Measurements from ENCODE around the gene ZNF831.

ZNF831 gene

GRCh38 chr20:59300333-59301081, 136.9 kb downstream of the ZNF831 start, which contains the start of gene EDN3:
Gene EDN3, plus strand, starts transcription at chr20:59300611. Its CDS starts 202 bp downstream, at chr20:59300813.
- H3K4me1 Mint-ChIP-seq, result no peaks in the 10 kb centered on the region
- H3K27me3 Mint-ChIP-seq, result peaks cover 13% of the 10 kb centered on the region
- H3K27ac Mint-ChIP-seq, result no peak within 1 kb of the TSS
- H3K9me3 Mint-ChIP-seq, result no peaks in the 10 kb centered on the region
- H3K4me3 Mint-ChIP-seq, result no peak within 1 kb of the TSS
- H3K36me3 Mint-ChIP-seq, result no peaks in the 10 kb centered on the region

- H3K4me3 Mint-ChIP-seq, result no peak overlapping the region
- peaks cover 13% of the 10 kb centered on the region for H3K27me3 Mint-ChIP-seq
- H3K27ac Mint-ChIP-seq, result no peak overlapping the region
- H3K9me3 Mint-ChIP-seq, result no peaks in the 10 kb centered on the region
- no peaks in the 10 kb centered on the region for H3K36me3 Mint-ChIP-seq
- no peaks in the 10 kb centered on the region for H3K4me1 Mint-ChIP-seq
Measured at GRCh38 chr20:59301343-59302007, 137.9 kb downstream of the ZNF831 start.

- Mint-ChIP-seq H3K9me3 (no peaks in the 10 kb centered on the region), H3K36me3 (no peaks in the 10 kb centered on the region), H3K27ac (no peak overlapping the region), H3K4me1 (no peaks in the 10 kb centered on the region), H3K27me3 (peaks cover 5% of the 10 kb centered on the region), H3K4me3 (no peak overlapping the region)
Measured at GRCh38 chr20:59305908-59306655, 142.5 kb downstream of the ZNF831 start.

GRCh38 chr20:59307270-59307669, 143.6 kb downstream of the ZNF831 start:
- H3K36me3 Mint-ChIP-seq, result no peaks in the 10 kb centered on the region
- no peaks in the 10 kb centered on the region for H3K9me3 Mint-ChIP-seq
- H3K27ac Mint-ChIP-seq, result no peak overlapping the region
- peaks cover 3% of the 10 kb centered on the region for H3K27me3 Mint-ChIP-seq
- no peaks in the 10 kb centered on the region for H3K4me1 Mint-ChIP-seq
- no peak overlapping the region for H3K4me3 Mint-ChIP-seq
